HepG2 (cell line): ENCODE data around the gene PCED1B. TPM values are rescaled to one million over a fixed set of nuclear protein-coding genes. Genes with fewer than 3 reads are reported as not detected.

Experiments used
- BCL6 ChIP-seq: IDR thresholded peaks from 2 replicates; pipeline ENCODE4 v1.6.1; 2016; ENCODE audit warnings: missing genetic modification reagents, missing compliant biosample characterization
- CCAR2 ChIP-seq: fragments of 200-400 bp; formaldehyde crosslinking; optimal IDR thresholded peaks from 2 replicates; pipeline ENCODE3; 2018; ENCODE audit warnings: low read depth, mild to moderate bottlenecking, low read length, moderate library complexity
- CHCHD3 ChIP-seq: sonication (generic); formaldehyde crosslinking; IDR thresholded peaks from 2 replicates; pipeline ENCODE4 v1.8.0; 2022; ENCODE audit warnings: mild to moderate bottlenecking, missing genetic modification reagents, moderate library complexity
- GZF1 ChIP-seq: sonication (generic); formaldehyde crosslinking; IDR thresholded peaks from 2 replicates; pipeline ENCODE4 v1.5.1; 2020; ENCODE audit warnings: mild to moderate bottlenecking, missing genetic modification reagents
- HDAC2 ChIP-seq: sonication (generic); formaldehyde crosslinking; IDR thresholded peaks from 2 replicates; pipeline ENCODE4 v1.4.0; 2020; ENCODE audit warnings: missing genetic modification reagents
- HNF4A ChIP-seq: sonication (generic); formaldehyde crosslinking; IDR thresholded peaks from 2 replicates; pipeline ENCODE4 v1.4.0; 2020; ENCODE audit warnings: missing genetic modification reagents
- HOXA3 ChIP-seq: sonication (generic); formaldehyde crosslinking; IDR thresholded peaks from 2 replicates; pipeline ENCODE4 v1.5.0; 2020; ENCODE audit warnings: missing genetic modification reagents
- ISX ChIP-seq: sonication (generic); formaldehyde crosslinking; conservative IDR thresholded peaks from 2 replicates; pipeline ENCODE4 v1.5.0; 2020; ENCODE audit warnings: missing genetic modification reagents
- KDM2A ChIP-seq: sonication (generic); formaldehyde crosslinking; IDR thresholded peaks from 2 replicates; pipeline ENCODE4 v1.4.0; 2020; ENCODE audit warnings: low read depth, missing genetic modification reagents, borderline replicate concordance
- NFIC ChIP-seq: IDR thresholded peaks from 2 replicates; pipeline ENCODE4 v1.6.1; 2012; ENCODE audit warnings: mild to moderate bottlenecking, low read length, inconsistent platforms
- NR1H2 ChIP-seq: sonication (generic); formaldehyde crosslinking; IDR thresholded peaks from 2 replicates; pipeline ENCODE4 v1.8.1; 2022; ENCODE audit warnings: low read depth, missing genetic modification reagents, borderline replicate concordance
- RARA ChIP-seq: IDR thresholded peaks from 2 replicates; pipeline ENCODE4 v1.6.1; 2016; ENCODE audit warnings: missing genetic modification reagents, missing compliant biosample characterization
- RFX5 ChIP-seq: IDR thresholded peaks from 2 replicates; pipeline ENCODE4 v1.6.1; 2011; ENCODE audit warnings: low read depth, low read length, improper control_type of control experiment
- ZBTB20 ChIP-seq: sonication (generic); formaldehyde crosslinking; IDR thresholded peaks from 2 replicates; pipeline ENCODE4 v1.8.1; 2023; ENCODE audit warnings: missing genetic modification reagents, low read depth, mild to moderate bottlenecking, borderline replicate concordance
- ZNF17 ChIP-seq: sonication (generic); formaldehyde crosslinking; IDR thresholded peaks from 2 replicates; pipeline ENCODE4 v1.5.0; 2020; ENCODE audit warnings: mild to moderate bottlenecking, missing genetic modification reagents
- ZNF205 ChIP-seq: IDR thresholded peaks from 2 replicates; pipeline ENCODE4 v1.6.1; 2018; ENCODE audit warnings: missing biosample characterization, missing genetic modification reagents
- ZNF335 ChIP-seq: sonication (generic); formaldehyde crosslinking; IDR thresholded peaks from 2 replicates; pipeline ENCODE4 v1.4.0; 2020; ENCODE audit warnings: missing genetic modification reagents
- ZNF430 ChIP-seq: sonication (generic); formaldehyde crosslinking; IDR thresholded peaks from 2 replicates; pipeline ENCODE4 v1.9.0; 2021; ENCODE audit warnings: mild to moderate bottlenecking, missing genetic modification reagents
- ZNF598 ChIP-seq: sonication (generic); formaldehyde crosslinking; IDR thresholded peaks from 2 replicates; pipeline ENCODE4 v1.5.1; 2020; ENCODE audit warnings: mild to moderate bottlenecking, missing genetic modification reagents, borderline replicate concordance
- ZNF614 ChIP-seq: IDR thresholded peaks from 2 replicates; pipeline ENCODE4 v1.6.1; 2018; ENCODE audit warnings: missing biosample characterization, missing genetic modification reagents, inconsistent platforms, borderline replicate concordance
- ZSCAN31 ChIP-seq: sonication (generic); formaldehyde crosslinking; IDR thresholded peaks from 2 replicates; pipeline ENCODE4 v1.5.0; 2020; ENCODE audit warnings: low read depth, mild to moderate bottlenecking, missing genetic modification reagents
- polyA plus RNA-seq, 8 experiments: library from polyadenylated mRNA; depleted of rRNA in 3 of 8; stranded (reverse) in 7 of 8; unstranded in 1 of 8; fragments of >200 nt; fragmentation: Illumina TruSeq in 4 of 8; extraction: Trizol in 4 of 8; gene quantifications; 2 replicates each; pipeline versions ENCODE4 v1.2.1 to v1.2.3, GENCODE V29; 2011 to 2016; ENCODE audit warnings: low read depth in 4 of 8, missing spikeins in 1 of 8, mixed read lengths in 1 of 8; ENCODE audit not compliant: insufficient read depth in 1 of 8
- total RNA-seq, 5 experiments: library from RNA; depleted of rRNA; stranded (reverse); fragments of >200 nt; fragmentation: Illumina TruSeq; extraction: Trizol; gene quantifications; 2 replicates each; pipeline ENCODE4 v1.2.3, GENCODE V29; 2016; ENCODE audit warnings: low read depth in 1 of 5
- TF ChIP-seq, protein P1 (sequence below): sonication (generic); formaldehyde crosslinking; IDR thresholded peaks from 2 replicates; pipeline ENCODE4 v1.8.0; 2022; ENCODE audit warnings: missing genetic modification reagents, mild to moderate bottlenecking, borderline replicate concordance

PCED1B gene
- total and polyA plus RNA-seq, 2 of the 13 experiments (the other 11 are each of a cell fraction or from before 2014, with no cell fraction given) = 0.11 to 0.37 TPM

DNA sequence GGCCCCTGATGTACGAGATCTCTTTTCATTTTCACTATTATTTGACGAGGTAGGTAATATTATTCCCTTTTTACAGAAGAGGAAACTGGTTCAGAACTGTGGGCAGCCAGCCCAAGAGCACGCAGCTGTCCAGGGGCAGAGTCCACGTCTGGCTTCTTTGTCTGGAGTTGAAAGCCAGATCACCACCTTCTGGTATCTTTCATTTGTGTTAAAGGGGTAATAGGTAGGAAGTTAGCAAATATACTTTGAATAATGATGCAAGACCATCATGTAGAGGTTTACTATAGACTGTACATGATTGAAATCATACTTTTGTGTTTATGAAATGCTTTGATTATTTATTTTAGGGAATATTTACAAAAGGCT is 144.4 kb downstream of the PCED1B start (continued):
- TF ChIP-seq CHCHD3 (CRISPR knock-in tag) (no peak), ZNF17 (CRISPR knock-in tag) (no peak), BCL6 (CRISPR knock-in tag) (peak; percentile 38; the same call in 1 of the 2 replicates), ZBTB20 (CRISPR knock-in tag) (no peak), RFX5 (no peak), RARA (peak; percentile 19; the same call in 1 of the 2 replicates), ZSCAN31 (CRISPR knock-in tag) (no peak), ZNF205 (CRISPR knock-in tag) (no peak), GZF1 (no peak), HDAC2 (no peak), ISX (no peak), ZNF430 (no peak), NFIC (no peak), HNF4A (CRISPR knock-in tag) (peak; percentile 77), KDM2A (CRISPR knock-in tag) (no peak), ZNF614 (no peak), NR1H2 (CRISPR knock-in tag) (no peak), ZNF335 (CRISPR knock-in tag) (no peak), HOXA3 (CRISPR knock-in tag) (no peak), ZNF598 (CRISPR knock-in tag) (no peak), CCAR2 (no peak)
- TF ChIP-seq, protein P1, sequence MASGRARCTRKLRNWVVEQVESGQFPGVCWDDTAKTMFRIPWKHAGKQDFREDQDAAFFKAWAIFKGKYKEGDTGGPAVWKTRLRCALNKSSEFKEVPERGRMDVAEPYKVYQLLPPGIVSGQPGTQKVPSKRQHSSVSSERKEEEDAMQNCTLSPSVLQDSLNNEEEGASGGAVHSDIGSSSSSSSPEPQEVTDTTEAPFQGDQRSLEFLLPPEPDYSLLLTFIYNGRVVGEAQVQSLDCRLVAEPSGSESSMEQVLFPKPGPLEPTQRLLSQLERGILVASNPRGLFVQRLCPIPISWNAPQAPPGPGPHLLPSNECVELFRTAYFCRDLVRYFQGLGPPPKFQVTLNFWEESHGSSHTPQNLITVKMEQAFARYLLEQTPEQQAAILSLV (CRISPR knock-in tag) = no peak
- TF ChIP-seq, all 625 proteins: peak for 35
